KMS-11 (cell line): Measurements from ENCODE around the gene JMJD7.
A peak's percentile ranks its signal among the peaks of the same experiment; 100 is the strongest.

Experiments
- H2AFZ ChIP-seq: fragments of 200-600 bp; sonication (generic); 2 replicates; pipeline ENCODE4 v1.6.1; 2016; ENCODE audit warnings: antibody characterized with exemption, mixed run types, low read depth
- H3K27ac ChIP-seq: fragments of 200-600 bp; sonication (generic); 2 replicates; pipeline ENCODE4 v1.6.1; 2016; ENCODE audit warnings: mild to moderate bottlenecking, mixed run types
- H3K27me3 ChIP-seq: fragments of 200-600 bp; sonication (generic); 2 replicates; pipeline ENCODE4 v1.6.1; 2017; ENCODE audit warnings: mild to moderate bottlenecking, low read depth, mixed run types, moderate library complexity; ENCODE audit not compliant: insufficient read depth
- H3K36me3 ChIP-seq: fragments of 200-600 bp; sonication (generic); 2 replicates; pipeline ENCODE4 v1.6.1; 2017; ENCODE audit warnings: mild to moderate bottlenecking, mixed run types; ENCODE audit not compliant: insufficient read depth
- H3K4me1 ChIP-seq: fragments of 200-600 bp; sonication (generic); 2 replicates; pipeline ENCODE4 v1.6.1; 2016; ENCODE audit warnings: mild to moderate bottlenecking, low read depth, mixed run types; ENCODE audit not compliant: poor library complexity, severe bottlenecking
- H3K4me2 ChIP-seq: fragments of 200-600 bp; sonication (generic); 2 replicates; pipeline ENCODE4 v1.7.0; 2016; ENCODE audit warnings: mild to moderate bottlenecking, mixed run types
- H3K4me3 ChIP-seq: fragments of 200-600 bp; sonication (generic); IDR thresholded peaks from 2 replicates; pipeline ENCODE4 v1.6.1; 2017; ENCODE audit warnings: low read depth, low read length, mixed read lengths; ENCODE audit not compliant: insufficient read depth
- H3K79me2 ChIP-seq: fragments of 200-600 bp; sonication (generic); 2 replicates; pipeline ENCODE4 v1.6.1; 2016; ENCODE audit warnings: low read depth, mixed run types; ENCODE audit not compliant: insufficient read depth
- H3K9ac ChIP-seq: fragments of 200-600 bp; sonication (generic); 2 replicates; pipeline ENCODE4 v1.6.1; 2016; ENCODE audit warnings: mild to moderate bottlenecking, mixed run types
- H4K20me1 ChIP-seq: fragments of 200-600 bp; sonication (generic); 2 replicates; pipeline ENCODE4 v1.6.1; 2016; ENCODE audit warnings: mild to moderate bottlenecking, mixed run types; ENCODE audit not compliant: insufficient read depth
- CTCF ChIP-seq: fragments of 200-600 bp; sonication (generic); conservative IDR thresholded peaks from 2 replicates; pipeline ENCODE4 v1.6.1; 2017; ENCODE audit warnings: low read depth, mild to moderate bottlenecking, antibody characterized with exemption, low read length, moderate library complexity, mixed read lengths

JMJD7 gene

GRCh38 chr15:41789236-41789635 lies 38.7 kb upstream of the JMJD7 start:
- Histone ChIP-seq H3K27ac (no peak overlapping the region), H4K20me1 (no peaks in the 10 kb centered on the region), H3K4me3 (no peak overlapping the region), H3K27me3 (no peaks in the 10 kb centered on the region), H3K4me2 (no peak overlapping the region), H3K4me1 (peaks cover 18% of the 10 kb centered on the region), H3K36me3 (no peaks in the 10 kb centered on the region), H3K9ac (no peak overlapping the region), H3K79me2 (0 out of 2 replicates have a peak, but pooled peaks cover 6% of the 10 kb centered on the region), H2AFZ (no peak overlapping the region)
- no peak for TF ChIP-seq CTCF

GRCh38 chr15:41789662-41790061 lies 38.2 kb upstream of the JMJD7 start:
- Histone ChIP-seq H4K20me1 (no peaks in the 10 kb centered on the region), H3K27ac (no peak overlapping the region), H3K4me1 (peaks cover 18% of the 10 kb centered on the region), H3K4me2 (no peak overlapping the region), H3K36me3 (no peaks in the 10 kb centered on the region), H2AFZ (no peak overlapping the region), H3K9ac (no peak overlapping the region), H3K4me3 (no peak overlapping the region), H3K27me3 (no peaks in the 10 kb centered on the region), H3K79me2 (0 out of 2 replicates have a peak, but pooled peaks cover 6% of the 10 kb centered on the region)
- TF ChIP-seq CTCF, result no peak

- H3K4me3 ChIP-seq, result no peak overlapping the region
- no peak for TF ChIP-seq CTCF
- no peaks in the 10 kb centered on the region for H3K36me3 ChIP-seq
- no peak overlapping the region for H2AFZ ChIP-seq
- H4K20me1 ChIP-seq, result no peaks in the 10 kb centered on the region
- 0 out of 2 replicates have a peak, but pooled peaks cover 4% of the 10 kb centered on the region for H3K79me2 ChIP-seq
- H3K27ac ChIP-seq, result no peak overlapping the region
- no peaks in the 10 kb centered on the region for H3K27me3 ChIP-seq
- no peak overlapping the region for H3K9ac ChIP-seq
- H3K4me1 ChIP-seq, result peaks cover 18% of the 10 kb centered on the region
- H3K4me2 ChIP-seq, result no peak overlapping the region
These were observed 37.7 kb upstream of the JMJD7 start for GRCh38 chr15:41790169-41790568.

- Histone ChIP-seq H3K79me2 (no peaks in the 10 kb centered on the region), H4K20me1 (no peaks in the 10 kb centered on the region), H3K27me3 (no peaks in the 10 kb centered on the region), H2AFZ (no peak overlapping the region), H3K36me3 (no peaks in the 10 kb centered on the region), H3K4me2 (peak overlapping the region; percentile 23; the same call in 1 of the 2 replicates), H3K27ac (peak overlapping the region; percentile 7; the same call in 1 of the 2 replicates), H3K9ac (no peak overlapping the region), H3K4me3 (no peak overlapping the region), H3K4me1 (peaks cover 18% of the 10 kb centered on the region)
- no peak for TF ChIP-seq CTCF
These were observed 36.9 kb upstream of the JMJD7 start for GRCh38 chr15:41790756-41791546.
